ENCODE measurements around the gene ERFE. TPM values are rescaled to one million over a fixed set of nuclear protein-coding genes. Genes with fewer than 3 reads are reported as not detected.

The ERFE gene
- total RNA-seq, 2 donors from 2014 or later: 0.66 TPM; not detected in 1

- no peak for TF ChIP-seq POLR2A (IDR thresholded peaks at IDR 0.05)
- TF ChIP-seq CTCF (IDR thresholded peaks at IDR 0.05): no peak
- WGBS, 2 donors: 8 to 11% methylated on average over 18 to 27 of the region's 27 CpGs
- Histone ChIP-seq H3K4me1 (peaks cover 28% of the 10 kb centered on the region), H3K36me3 (replicated peaks in 1 of 2; ENCODE audit: insufficient read depth in 1 of 2, low read depth in 2 of 2) (no peaks in the 10 kb centered on the region), H3K27ac (peak overlapping the region; percentile 83 to 94 (median 88)), H3K27me3 (no peaks in the 10 kb centered on the region), H3K9me3 (no peaks in the 10 kb centered on the region), H3K4me3 (peak overlapping the region; percentile 32 to 79)
- ATAC-seq (no peak), DNase-seq (no peak)
- intact Hi-C loops (cut with DNase I): no loop called here
These were observed 43.7 kb downstream of the ERFE start for GRCh38 chr2:238202326-238203093.

GRCh38 chr2:238203094-238203972, 44.6 kb downstream of the ERFE start, which contains the start of gene ILKAP:
ILKAP (minus strand) TSS chr2:238203695; CDS start chr2:238203553, 142 bp downstream.
- DNase-seq (peak; percentile 90 to 93 (median 92)), ATAC-seq (peak; percentile 98)
- Histone ChIP-seq H3K27me3 (no peaks in the 10 kb centered on the region), H3K9me3 (no peaks in the 10 kb centered on the region), H3K4me1 (peaks cover 28% of the 10 kb centered on the region), H3K4me3 (peak within 1 kb of the TSS; percentile 32 to 79), H3K36me3 (replicated peaks in 1 of 2; ENCODE audit: insufficient read depth in 1 of 2, low read depth in 2 of 2) (no peaks in the 10 kb centered on the region), H3K27ac (peak within 1 kb of the TSS; percentile 83 to 94 (median 88))
- 0% methylated on average over 85 of the region's 126 CpGs; no CpG with 5 or more reads in 1 of the 2 donors for WGBS, 2 donors
- intact Hi-C loops (cut with DNase I): no loop called here
- TF ChIP-seq POLR2A (IDR thresholded peaks at IDR 0.05) (peak; percentile 71 to 86 (median 72)), CTCF (IDR thresholded peaks at IDR 0.05) (peak in 1 of 7 experiments; percentile 14)

GRCh38 chr2:238203973-238204683, 45.4 kb downstream of the ERFE start:
- no peak for TF ChIP-seq POLR2A (IDR thresholded peaks at IDR 0.05)
- no peak for TF ChIP-seq CTCF (IDR thresholded peaks at IDR 0.05)
- intact Hi-C loops (cut with DNase I): no loop called here
- Histone ChIP-seq H3K36me3 (replicated peaks in 1 of 2; ENCODE audit: insufficient read depth in 1 of 2, low read depth in 2 of 2) (no peaks in the 10 kb centered on the region), H3K27ac (peak overlapping the region; percentile 83 to 94 (median 88)), H3K27me3 (no peaks in the 10 kb centered on the region), H3K4me1 (peaks cover 28% of the 10 kb centered on the region), H3K9me3 (no peaks in the 10 kb centered on the region), H3K4me3 (no peak overlapping the region)
- DNase-seq: no peak
- WGBS, 2 donors: 46 to 68% methylated on average over 14 to 18 of the region's 18 CpGs
- peak; percentile 16 for ATAC-seq

GRCh38 chr2:238207006-238207405, 48.2 kb downstream of the ERFE start:
- no peak overlapping the region for H3K27ac ChIP-seq
- no peaks in the 10 kb centered on the region for H3K36me3 ChIP-seq (replicated peaks in 1 of 2; ENCODE audit: insufficient read depth in 1 of 2, low read depth in 2 of 2)
- peaks cover 10% of the 10 kb centered on the region for H3K4me1 ChIP-seq
- ATAC-seq (no peak), DNase-seq (no peak)
- no peaks in the 10 kb centered on the region for H3K9me3 ChIP-seq
- intact Hi-C loops (cut with DNase I): no loop called here
- H3K4me3 ChIP-seq: no peak overlapping the region
- WGBS, 2 donors: 78 to 84% methylated on average over 7 of the region's 7 CpGs
- no peaks in the 10 kb centered on the region for H3K27me3 ChIP-seq
- TF ChIP-seq CTCF (IDR thresholded peaks at IDR 0.05) (no peak), POLR2A (IDR thresholded peaks at IDR 0.05) (no peak)

Data from body of pancreas (tissue), 4 donors.